SK-N-SH treated with all-trans-retinoic acid at 6 μM for 48 hours (cell line): ENCODE measurements around the gene KNDC1.

Source experiments
- ATAC-seq: fragments of 200-7000 bp; cut with Tn5 transposase; 3 replicates; pipeline ENCODE4 v1.9.1; 2020; ENCODE audit warnings: mild to moderate bottlenecking, moderate library complexity
- ARNTL ChIP-seq: fragments of 450-650 bp; formaldehyde crosslinking; IDR thresholded peaks from 2 replicates; pipeline ENCODE4 v1.5.0; 2020; ENCODE audit warnings: low read depth, mild to moderate bottlenecking, moderate library complexity, borderline replicate concordance
- BACH2 ChIP-seq: fragments of 250-450 bp; sonication (Bioruptor Pico); IDR thresholded peaks from 2 replicates; pipeline ENCODE4 v1.9.0; 2021; ENCODE audit warnings: mild to moderate bottlenecking, borderline replicate concordance
- CSDC2 ChIP-seq: fragments of 250-450 bp; sonication (Bioruptor Pico); IDR thresholded peaks from 2 replicates; pipeline ENCODE4 v1.5.0; 2020; ENCODE audit warnings: mild to moderate bottlenecking, moderate library complexity
- GLIS3 ChIP-seq: fragments of 250-450 bp; sonication (Bioruptor Pico); IDR thresholded peaks from 2 replicates; pipeline ENCODE4 v1.5.0; 2020; ENCODE audit warnings: mild to moderate bottlenecking, moderate library complexity
- ISL1 ChIP-seq: fragments of 250-450 bp; sonication (Bioruptor Pico); IDR thresholded peaks from 2 replicates; pipeline ENCODE4 v2.1.2; 2022; ENCODE audit warnings: mild to moderate bottlenecking, moderate library complexity
- OSR1 ChIP-seq: fragments of 250-450 bp; sonication (Bioruptor Pico); IDR thresholded peaks from 2 replicates; pipeline ENCODE4 v1.8.0; 2022; ENCODE audit warnings: moderate library complexity, mild to moderate bottlenecking, inconsistent platforms
- PPARA ChIP-seq: fragments of 250-450 bp; sonication (Bioruptor Pico); IDR thresholded peaks from 2 replicates; pipeline ENCODE4 v1.5.0; 2020; ENCODE audit warnings: mild to moderate bottlenecking, borderline replicate concordance
- RARB ChIP-seq: fragments of 250-450 bp; sonication (Bioruptor Pico); IDR thresholded peaks from 2 replicates; pipeline ENCODE4 v1.8.0; 2021; ENCODE audit warnings: mild to moderate bottlenecking, moderate library complexity
- SNAI2 ChIP-seq: fragments of 250-450 bp; sonication (Bioruptor Pico); IDR thresholded peaks from 2 replicates; pipeline ENCODE4 v1.5.0; 2020; ENCODE audit warnings: mild to moderate bottlenecking, moderate library complexity
- TCF4 ChIP-seq: fragments of 250-450 bp; sonication (Bioruptor Pico); IDR thresholded peaks from 2 replicates; pipeline ENCODE4 v1.8.0; 2021; ENCODE audit warnings: mild to moderate bottlenecking, moderate library complexity, borderline replicate concordance
- TOX ChIP-seq: fragments of 250-450 bp; sonication (Bioruptor Pico); IDR thresholded peaks from 2 replicates; pipeline ENCODE4 v1.8.0; 2021; ENCODE audit warnings: mild to moderate bottlenecking, moderate library complexity, borderline replicate concordance
- ZC3H10 ChIP-seq: fragments of 250-450 bp; sonication (Bioruptor Pico); IDR thresholded peaks from 2 replicates; pipeline ENCODE4 v1.5.1; 2021; ENCODE audit warnings: mild to moderate bottlenecking, moderate library complexity
- ZFP3 ChIP-seq: fragments of 250-450 bp; sonication (Bioruptor Pico); IDR thresholded peaks from 2 replicates; pipeline ENCODE4 v1.5.0; 2020; ENCODE audit warnings: mild to moderate bottlenecking, moderate library complexity
- ZFP30 ChIP-seq: fragments of 450-650 bp; formaldehyde crosslinking; IDR thresholded peaks from 2 replicates; pipeline ENCODE4 v1.5.0; 2022; ENCODE audit warnings: mild to moderate bottlenecking, moderate library complexity
- ZNF565 ChIP-seq: fragments of 450-650 bp; formaldehyde crosslinking; conservative IDR thresholded peaks from 2 replicates; pipeline ENCODE4 v1.5.0; 2020; ENCODE audit warnings: low read depth, mild to moderate bottlenecking, moderate library complexity
- ZNF70 ChIP-seq: fragments of 450-650 bp; formaldehyde crosslinking; IDR thresholded peaks from 2 replicates; pipeline ENCODE4 v1.5.0; 2020; ENCODE audit warnings: mild to moderate bottlenecking, moderate library complexity
- ZNF8 ChIP-seq: fragments of 450-650 bp; formaldehyde crosslinking; IDR thresholded peaks from 2 replicates; pipeline ENCODE4 v1.5.0; 2020; ENCODE audit warnings: mild to moderate bottlenecking, moderate library complexity
- TF ChIP-seq, protein P1 (sequence below): fragments of 250-450 bp; sonication (Bioruptor Pico); IDR thresholded peaks from 2 replicates; pipeline ENCODE4 v1.8.0; 2021; ENCODE audit warnings: low read depth, mild to moderate bottlenecking, moderate library complexity, borderline replicate concordance
- TF ChIP-seq, protein P2 (sequence below): fragments of 250-450 bp; sonication (Bioruptor Pico); IDR thresholded peaks from 2 replicates; pipeline ENCODE4 v1.5.0; 2020; ENCODE audit warnings: mild to moderate bottlenecking, moderate library complexity
- TF ChIP-seq, protein P3 (sequence below): fragments of 250-450 bp; sonication (Bioruptor Pico); IDR thresholded peaks from 2 replicates; pipeline ENCODE4 v1.5.1; 2020; ENCODE audit warnings: low read depth, mild to moderate bottlenecking, moderate library complexity
- TF ChIP-seq, protein P4 (sequence below): fragments of 250-450 bp; sonication (Bioruptor Pico); IDR thresholded peaks from 2 replicates; pipeline ENCODE4 v1.5.1; 2021; ENCODE audit warnings: mild to moderate bottlenecking, moderate library complexity

Gene KNDC1

DNA sequence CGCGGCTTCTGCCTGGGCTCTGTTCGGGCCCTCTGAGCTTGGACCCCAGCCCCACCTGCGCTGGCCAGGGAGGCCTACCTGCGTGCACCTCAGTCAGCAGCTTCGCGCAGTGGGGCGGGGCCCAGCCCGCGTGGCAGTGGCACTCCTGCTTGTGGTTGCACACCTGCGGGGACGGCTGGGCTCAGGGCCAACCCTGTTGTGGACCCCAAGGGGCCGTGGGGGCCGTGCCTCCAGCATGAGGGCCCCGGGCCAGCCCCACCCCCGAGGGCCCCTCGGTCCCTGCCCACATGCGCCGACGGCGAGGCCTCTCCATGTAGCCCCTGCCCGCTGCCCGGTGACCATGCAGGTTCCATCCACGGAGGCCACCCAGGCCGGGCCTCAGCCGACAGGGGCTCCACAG, 109.3 kb downstream of the KNDC1 start:
- no peak for ATAC-seq
- TF ChIP-seq, protein P1, sequence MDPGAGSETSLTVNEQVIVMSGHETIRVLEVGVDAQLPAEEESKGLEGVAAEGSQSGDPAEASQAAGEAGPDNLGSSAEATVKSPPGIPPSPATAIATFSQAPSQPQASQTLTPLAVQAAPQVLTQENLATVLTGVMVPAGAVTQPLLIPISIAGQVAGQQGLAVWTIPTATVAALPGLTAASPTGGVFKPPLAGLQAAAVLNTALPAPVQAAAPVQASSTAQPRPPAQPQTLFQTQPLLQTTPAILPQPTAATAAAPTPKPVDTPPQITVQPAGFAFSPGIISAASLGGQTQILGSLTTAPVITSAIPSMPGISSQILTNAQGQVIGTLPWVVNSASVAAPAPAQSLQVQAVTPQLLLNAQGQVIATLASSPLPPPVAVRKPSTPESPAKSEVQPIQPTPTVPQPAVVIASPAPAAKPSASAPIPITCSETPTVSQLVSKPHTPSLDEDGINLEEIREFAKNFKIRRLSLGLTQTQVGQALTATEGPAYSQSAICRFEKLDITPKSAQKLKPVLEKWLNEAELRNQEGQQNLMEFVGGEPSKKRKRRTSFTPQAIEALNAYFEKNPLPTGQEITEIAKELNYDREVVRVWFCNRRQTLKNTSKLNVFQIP (CRISPR knock-in tag) = no peak
- TF ChIP-seq PPARA (CRISPR knock-in tag) (no peak), GLIS3 (CRISPR knock-in tag) (no peak), SNAI2 (no peak), OSR1 (CRISPR knock-in tag) (no peak), TCF4 (CRISPR knock-in tag) (no peak), ZNF8 (CRISPR knock-in tag) (no peak), ZC3H10 (CRISPR knock-in tag) (no peak), ZFP3 (no peak), ZNF565 (CRISPR knock-in tag) (no peak), ISL1 (no peak), ARNTL (CRISPR knock-in tag) (no peak), ZFP30 (CRISPR knock-in tag) (no peak), BACH2 (CRISPR knock-in tag) (no peak)
- TF ChIP-seq, protein P2, sequence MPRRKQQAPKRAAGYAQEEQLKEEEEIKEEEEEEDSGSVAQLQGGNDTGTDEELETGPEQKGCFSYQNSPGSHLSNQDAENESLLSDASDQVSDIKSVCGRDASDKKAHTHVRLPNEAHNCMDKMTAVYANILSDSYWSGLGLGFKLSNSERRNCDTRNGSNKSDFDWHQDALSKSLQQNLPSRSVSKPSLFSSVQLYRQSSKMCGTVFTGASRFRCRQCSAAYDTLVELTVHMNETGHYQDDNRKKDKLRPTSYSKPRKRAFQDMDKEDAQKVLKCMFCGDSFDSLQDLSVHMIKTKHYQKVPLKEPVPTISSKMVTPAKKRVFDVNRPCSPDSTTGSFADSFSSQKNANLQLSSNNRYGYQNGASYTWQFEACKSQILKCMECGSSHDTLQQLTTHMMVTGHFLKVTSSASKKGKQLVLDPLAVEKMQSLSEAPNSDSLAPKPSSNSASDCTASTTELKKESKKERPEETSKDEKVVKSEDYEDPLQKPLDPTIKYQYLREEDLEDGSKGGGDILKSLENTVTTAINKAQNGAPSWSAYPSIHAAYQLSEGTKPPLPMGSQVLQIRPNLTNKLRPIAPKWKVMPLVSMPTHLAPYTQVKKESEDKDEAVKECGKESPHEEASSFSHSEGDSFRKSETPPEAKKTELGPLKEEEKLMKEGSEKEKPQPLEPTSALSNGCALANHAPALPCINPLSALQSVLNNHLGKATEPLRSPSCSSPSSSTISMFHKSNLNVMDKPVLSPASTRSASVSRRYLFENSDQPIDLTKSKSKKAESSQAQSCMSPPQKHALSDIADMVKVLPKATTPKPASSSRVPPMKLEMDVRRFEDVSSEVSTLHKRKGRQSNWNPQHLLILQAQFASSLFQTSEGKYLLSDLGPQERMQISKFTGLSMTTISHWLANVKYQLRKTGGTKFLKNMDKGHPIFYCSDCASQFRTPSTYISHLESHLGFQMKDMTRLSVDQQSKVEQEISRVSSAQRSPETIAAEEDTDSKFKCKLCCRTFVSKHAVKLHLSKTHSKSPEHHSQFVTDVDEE (CRISPR knock-in tag) = no peak
- TF ChIP-seq, protein P3, sequence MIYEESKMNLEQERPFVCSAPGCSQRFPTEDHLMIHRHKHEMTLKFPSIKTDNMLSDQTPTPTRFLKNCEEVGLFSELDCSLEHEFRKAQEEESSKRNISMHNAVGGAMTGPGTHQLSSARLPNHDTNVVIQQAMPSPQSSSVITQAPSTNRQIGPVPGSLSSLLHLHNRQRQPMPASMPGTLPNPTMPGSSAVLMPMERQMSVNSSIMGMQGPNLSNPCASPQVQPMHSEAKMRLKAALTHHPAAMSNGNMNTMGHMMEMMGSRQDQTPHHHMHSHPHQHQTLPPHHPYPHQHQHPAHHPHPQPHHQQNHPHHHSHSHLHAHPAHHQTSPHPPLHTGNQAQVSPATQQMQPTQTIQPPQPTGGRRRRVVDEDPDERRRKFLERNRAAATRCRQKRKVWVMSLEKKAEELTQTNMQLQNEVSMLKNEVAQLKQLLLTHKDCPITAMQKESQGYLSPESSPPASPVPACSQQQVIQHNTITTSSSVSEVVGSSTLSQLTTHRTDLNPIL (CRISPR knock-in tag) = no peak

DNA sequence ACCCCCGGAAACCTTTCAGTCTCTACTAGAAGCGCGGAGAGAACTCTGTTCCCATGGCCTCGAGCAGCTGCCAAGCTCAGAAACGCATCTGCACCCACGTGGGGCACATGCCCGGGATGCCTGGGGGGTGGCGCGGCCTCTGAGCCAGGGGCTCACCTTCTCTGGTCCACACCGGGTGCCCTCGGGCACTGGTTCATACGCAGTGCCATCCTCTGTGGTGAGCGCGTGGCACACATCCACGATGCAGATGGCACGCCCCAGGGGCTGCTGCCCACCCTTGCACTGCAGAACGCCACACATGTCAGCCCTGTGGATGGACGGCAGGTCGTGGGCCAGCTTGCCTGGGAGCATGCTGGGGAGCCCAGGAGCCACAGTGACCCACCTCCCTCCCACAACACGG, 110.2 kb downstream of the KNDC1 start:
- no peak for ATAC-seq
- TF ChIP-seq, protein P2 (CRISPR knock-in tag) = no peak
- no peak for TF ChIP-seq RARB (CRISPR knock-in tag)

DNA sequence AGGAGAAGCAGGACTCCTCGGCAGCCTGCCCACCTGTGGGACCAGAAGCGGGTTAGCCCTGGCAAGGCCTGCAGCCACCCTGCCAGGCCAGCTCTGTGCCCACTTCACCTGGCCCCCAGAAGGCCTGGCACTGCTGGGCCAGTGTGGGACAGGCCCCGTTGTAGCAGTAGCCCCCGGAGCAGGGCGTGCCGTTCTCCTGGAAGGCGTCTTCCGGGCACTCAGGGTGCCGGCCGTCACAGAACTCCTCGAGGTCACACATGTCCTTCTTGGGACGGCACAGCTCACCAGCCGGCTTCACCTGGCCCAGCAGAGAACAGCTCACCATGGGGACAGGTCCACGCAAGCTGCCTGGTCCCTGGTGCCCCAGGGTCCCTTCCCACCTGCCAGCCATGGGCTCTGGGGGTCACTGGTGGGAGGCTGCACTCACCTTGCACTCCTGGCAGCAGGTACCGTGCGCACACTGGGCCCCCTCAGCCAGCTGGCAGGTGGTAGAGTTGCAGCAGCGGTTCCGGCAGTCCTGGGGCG, 110.8 kb downstream of the KNDC1 start:
- no peak for ATAC-seq

DNA sequence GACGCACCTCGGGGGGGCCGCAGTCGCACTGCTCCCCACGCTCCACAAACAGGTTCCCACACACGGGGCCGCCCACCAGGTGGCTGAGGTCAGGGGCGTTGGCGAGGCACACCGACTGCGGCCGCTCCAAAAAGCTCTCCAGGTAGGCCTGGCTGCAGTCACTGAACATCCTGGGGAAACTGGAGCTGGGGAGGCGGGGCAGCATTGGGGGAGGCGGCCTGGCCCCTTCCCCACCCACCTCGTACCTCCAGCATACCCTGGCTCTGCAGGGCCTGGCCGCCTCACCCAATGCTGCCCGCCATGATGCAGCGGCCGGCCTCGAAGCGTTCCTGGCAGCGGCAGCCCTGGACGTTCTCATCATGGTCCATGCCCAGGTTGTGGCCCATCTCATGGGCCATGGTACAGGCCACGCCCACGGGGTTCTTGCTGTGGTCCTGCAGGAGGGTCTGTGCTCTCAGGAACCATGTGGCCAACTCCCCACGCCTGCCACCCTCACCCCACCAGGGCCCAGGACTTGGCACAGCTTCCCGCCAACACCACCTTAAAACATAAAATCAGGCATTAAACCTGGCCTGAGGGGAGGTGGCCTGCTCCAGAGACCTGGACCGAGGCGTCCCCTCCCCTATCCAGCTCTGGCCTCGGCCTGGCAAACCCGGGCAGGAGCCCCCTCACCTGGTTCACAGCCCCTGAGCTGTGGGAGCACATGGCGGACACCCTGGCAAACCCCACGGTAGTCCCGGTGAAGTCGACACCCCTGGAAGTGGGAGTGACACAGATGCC, 111.7 kb downstream of the KNDC1 start:
- ATAC-seq = no peak
- TF ChIP-seq ZC3H10 (CRISPR knock-in tag) (no peak), TCF4 (CRISPR knock-in tag) (no peak), BACH2 (CRISPR knock-in tag) (no peak), ZNF565 (CRISPR knock-in tag) (no peak), CSDC2 (CRISPR knock-in tag) (no peak), OSR1 (CRISPR knock-in tag) (no peak), TOX (CRISPR knock-in tag) (no peak), ZNF70 (CRISPR knock-in tag) (no peak), ISL1 (no peak), ZFP3 (no peak)
- TF ChIP-seq, protein P4, sequence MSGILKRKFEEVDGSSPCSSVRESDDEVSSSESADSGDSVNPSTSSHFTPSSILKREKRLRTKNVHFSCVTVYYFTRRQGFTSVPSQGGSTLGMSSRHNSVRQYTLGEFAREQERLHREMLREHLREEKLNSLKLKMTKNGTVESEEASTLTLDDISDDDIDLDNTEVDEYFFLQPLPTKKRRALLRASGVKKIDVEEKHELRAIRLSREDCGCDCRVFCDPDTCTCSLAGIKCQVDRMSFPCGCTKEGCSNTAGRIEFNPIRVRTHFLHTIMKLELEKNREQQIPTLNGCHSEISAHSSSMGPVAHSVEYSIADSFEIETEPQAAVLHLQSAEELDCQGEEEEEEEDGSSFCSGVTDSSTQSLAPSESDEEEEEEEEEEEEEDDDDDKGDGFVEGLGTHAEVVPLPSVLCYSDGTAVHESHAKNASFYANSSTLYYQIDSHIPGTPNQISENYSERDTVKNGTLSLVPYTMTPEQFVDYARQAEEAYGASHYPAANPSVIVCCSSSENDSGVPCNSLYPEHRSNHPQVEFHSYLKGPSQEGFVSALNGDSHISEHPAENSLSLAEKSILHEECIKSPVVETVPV (CRISPR knock-in tag) = no peak
- TF ChIP-seq, protein P2 (CRISPR knock-in tag) = no peak

More for the DNA sequence above, 110.8 kb downstream of the KNDC1 start:
- TF ChIP-seq SNAI2 (no peak), ISL1 (no peak)
